Stromal cell of bone marrow (primary cell): ENCODE data around the gene CILP2.

Experiments
- DNase-seq: peaks from one replicate; pipeline ENCODE4 v3.0.0-alpha.2; 2012; ENCODE audit warnings: low read depth

CILP2 gene

GRCh38 chr19:19538061-19538784 is at the start of gene CILP2:
CILP2 (plus strand) TSS chr19:19538265; CDS start chr19:19538350, 85 bp downstream.
- DNase-seq, result no peak

GRCh38 chr19:19488875-19489690 is 49.0 kb upstream of the CILP2 start:
- DNase-seq, result peak; percentile 95

- DNase-seq, result no peak
These were observed 48.3 kb upstream of the CILP2 start for GRCh38 chr19:19489804-19490204.

GRCh38 chr19:19490214-19490968 is 47.7 kb upstream of the CILP2 start:
- DNase-seq, result peak; percentile 73

GRCh38 chr19:19491321-19492025 is 46.6 kb upstream of the CILP2 start:
- no peak for DNase-seq

GRCh38 chr19:19492026-19492610 is 45.9 kb upstream of the CILP2 start:
- DNase-seq, result no peak

GRCh38 chr19:19493841-19494546 is 44.1 kb upstream of the CILP2 start:
- no peak for DNase-seq

- no peak for DNase-seq
These were observed 42.2 kb upstream of the CILP2 start for GRCh38 chr19:19495614-19496603.

- no peak for DNase-seq
These were observed 39.6 kb upstream of the CILP2 start for GRCh38 chr19:19498255-19498991.

GRCh38 chr19:19499272-19499995 is 38.6 kb upstream of the CILP2 start:
- DNase-seq, result no peak

GRCh38 chr19:19500975-19501644 is 37.0 kb upstream of the CILP2 start:
- no peak for DNase-seq

GRCh38 chr19:19501798-19502197 is 36.3 kb upstream of the CILP2 start:
- no peak for DNase-seq

- no peak for DNase-seq
These were observed 35.8 kb upstream of the CILP2 start for GRCh38 chr19:19502281-19502680.

- DNase-seq, result no peak
These were observed 35.1 kb upstream of the CILP2 start for GRCh38 chr19:19502808-19503602.

GRCh38 chr19:19504754-19505668 is 33.1 kb upstream of the CILP2 start:
- DNase-seq, result no peak
